Stimulated activated CD8-positive, alpha-beta memory T cell treated with anti-CD3 and anti-CD28 coated beads, Interleukin-2, amount 100 ng/mL, for 1 hour (primary cell): Measurements from ENCODE around the gene XAB2.

ENCODE experiments used
- DNase-seq, 2 donors: peaks; one replicate each; pipeline ENCODE4 v3.0.0-alpha.2; 2020; ENCODE audit warnings: low read depth in 2 of 2

XAB2 gene

GRCh38 chr19:7629347-7630054 lies at the start of gene XAB2, which contains the start of gene PET100:
Gene XAB2 (minus strand): TSS chr19:7629545. CDS start chr19:7629527, 18 bp downstream.
Gene PET100 (plus strand): TSS chr19:7629793. CDS start chr19:7629834, 41 bp downstream.
- peak; percentile 82 to 86 for DNase-seq

- no peak for DNase-seq
Observed at GRCh38 chr19:7677669-7678311, 48.4 kb upstream of the XAB2 start.

GRCh38 chr19:7676854-7677253 lies 47.5 kb upstream of the XAB2 start, which contains the start of gene MCEMP1:
Gene MCEMP1 (plus strand): TSS chr19:7677090. CDS start chr19:7677121, 31 bp downstream.
- no peak for DNase-seq

GRCh38 chr19:7676376-7676775 lies 47.0 kb upstream of the XAB2 start:
- no peak for DNase-seq

GRCh38 chr19:7674010-7675005 lies 45.0 kb upstream of the XAB2 start:
- no peak for DNase-seq

GRCh38 chr19:7672522-7672921 lies 43.2 kb upstream of the XAB2 start:
- no peak for DNase-seq

- DNase-seq, result no peak
Observed at GRCh38 chr19:7670790-7671189, 41.4 kb upstream of the XAB2 start.

GRCh38 chr19:7670150-7670783 lies 40.9 kb upstream of the XAB2 start:
- no peak for DNase-seq

- no peak for DNase-seq
Observed at GRCh38 chr19:7669641-7670040, 40.3 kb upstream of the XAB2 start.

GRCh38 chr19:7668842-7669241 lies 39.5 kb upstream of the XAB2 start, which contains the start of gene RETN:
Gene RETN (plus strand): TSS chr19:7669049. CDS start chr19:7669327, 278 bp downstream.
- DNase-seq, result no peak

- no peak for DNase-seq
Observed at GRCh38 chr19:7665076-7665475, 35.7 kb upstream of the XAB2 start.

GRCh38 chr19:7663706-7664105 lies 34.4 kb upstream of the XAB2 start:
- no peak for DNase-seq

GRCh38 chr19:7662657-7663056 lies 33.3 kb upstream of the XAB2 start:
- no peak for DNase-seq

- no peak for DNase-seq
Observed at GRCh38 chr19:7661744-7662538, 32.6 kb upstream of the XAB2 start.

- DNase-seq, result no peak
Observed at GRCh38 chr19:7658219-7658686, 28.9 kb upstream of the XAB2 start.

- DNase-seq, result no peak
Observed at GRCh38 chr19:7657131-7657751, 27.9 kb upstream of the XAB2 start.

GRCh38 chr19:7655581-7655980 lies 26.2 kb upstream of the XAB2 start:
- DNase-seq, result no peak

- no peak for DNase-seq
Observed at GRCh38 chr19:7654401-7654800, 25.1 kb upstream of the XAB2 start.

GRCh38 chr19:7652061-7652641 lies 22.8 kb upstream of the XAB2 start:
- DNase-seq, result peak; percentile 76 to 82

- DNase-seq, result no peak
Observed at GRCh38 chr19:7650148-7650547, 20.8 kb upstream of the XAB2 start.
